IPS-18a (cell line): ENCODE data around the gene CDK5RAP2.
"Not testable (repeated sequence)": the region's sequence is repeated elsewhere in the genome, so short reads cannot be mapped to it uniquely, and the experiment has no call there.

Experiments used
- H3K27ac ChIP-seq: one replicate; pipeline ENCODE4 v1.5.1; 2013; ENCODE audit warnings: low read length
- H3K27me3 ChIP-seq: one replicate; pipeline ENCODE4 v1.6.1; 2013; ENCODE audit warnings: mild to moderate bottlenecking, low read length; ENCODE audit not compliant: control insufficient read depth, insufficient read depth
- H3K36me3 ChIP-seq: one replicate; pipeline ENCODE4 v1.6.1; 2013; ENCODE audit warnings: low read depth, low read length; ENCODE audit not compliant: control insufficient read depth
- H3K4me1 ChIP-seq: one replicate; pipeline ENCODE4 v1.6.1; 2013; ENCODE audit warnings: low read depth, low read length; ENCODE audit not compliant: control insufficient read depth
- H3K4me3 ChIP-seq: one replicate; pipeline ENCODE4 v1.5.1; 2013; ENCODE audit warnings: low read length
- H3K9ac ChIP-seq: one replicate; pipeline ENCODE4 v1.6.1; 2013; ENCODE audit warnings: mild to moderate bottlenecking, low read length, moderate library complexity
- H3K9me3 ChIP-seq: one replicate; pipeline ENCODE4 v1.6.1; 2013; ENCODE audit warnings: low read depth, low read length; ENCODE audit not compliant: control insufficient read depth

Gene CDK5RAP2

GRCh38 chr9:120561709-120562108 lies 18.3 kb downstream of the CDK5RAP2 start:
- H3K27me3 ChIP-seq = no peaks in the 10 kb centered on the region
- peaks cover 22% of the 10 kb centered on the region for H3K36me3 ChIP-seq
- H3K27ac ChIP-seq = no peak overlapping the region
- no peaks in the 10 kb centered on the region for H3K9me3 ChIP-seq
- H3K9ac ChIP-seq = no peak overlapping the region
- H3K4me3 ChIP-seq = no peak overlapping the region
- H3K4me1 ChIP-seq = no peaks in the 10 kb centered on the region

GRCh38 chr9:120559546-120559945 lies 20.4 kb downstream of the CDK5RAP2 start:
- Histone ChIP-seq H3K36me3 (peaks cover 11% of the 10 kb centered on the region), H3K4me3 (no peak overlapping the region), H3K27me3 (no peaks in the 10 kb centered on the region), H3K4me1 (no peaks in the 10 kb centered on the region), H3K9me3 (no peaks in the 10 kb centered on the region), H3K9ac (no peak overlapping the region), H3K27ac (no peak overlapping the region)

DNA sequence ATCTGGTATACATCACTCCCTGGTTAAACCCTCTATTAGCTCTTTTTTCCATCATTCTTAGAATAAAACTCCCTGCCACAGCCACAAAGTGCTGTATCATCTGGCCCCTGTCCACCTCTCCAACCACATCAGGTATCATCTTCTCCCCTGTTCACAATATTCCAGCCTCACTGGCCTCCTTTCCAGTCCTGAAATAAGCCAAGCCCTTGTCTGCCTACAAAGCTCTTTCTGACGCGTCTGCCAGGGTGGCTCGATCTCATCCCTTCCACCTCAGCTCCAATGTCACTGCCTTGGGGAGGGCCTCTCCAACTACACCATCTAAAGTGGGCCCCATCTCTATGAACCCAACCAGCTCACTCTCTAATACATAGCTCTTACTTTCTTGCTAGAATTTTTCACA lies 21.5 kb downstream of the CDK5RAP2 start:
- Histone ChIP-seq H3K27ac (no peak overlapping the region), H3K27me3 (no peaks in the 10 kb centered on the region), H3K36me3 (peaks cover 9% of the 10 kb centered on the region), H3K4me1 (no peaks in the 10 kb centered on the region), H3K9me3 (no peaks in the 10 kb centered on the region), H3K4me3 (no peak overlapping the region), H3K9ac (no peak overlapping the region)

- Histone ChIP-seq H3K4me3 (no peak overlapping the region), H3K9me3 (no peaks in the 10 kb centered on the region), H3K27ac (no peak overlapping the region), H3K4me1 (no peaks in the 10 kb centered on the region), H3K27me3 (no peaks in the 10 kb centered on the region), H3K36me3 (peaks cover 9% of the 10 kb centered on the region), H3K9ac (no peak overlapping the region)
These were observed 22.8 kb downstream of the CDK5RAP2 start for GRCh38 chr9:120557205-120557604.

- H3K36me3 ChIP-seq = peaks cover 9% of the 10 kb centered on the region
- no peak overlapping the region for H3K4me3 ChIP-seq
- no peaks in the 10 kb centered on the region for H3K9me3 ChIP-seq
- no peak overlapping the region for H3K27ac ChIP-seq
- no peaks in the 10 kb centered on the region for H3K27me3 ChIP-seq
- no peak overlapping the region for H3K9ac ChIP-seq
- H3K4me1 ChIP-seq = no peaks in the 10 kb centered on the region
These were observed 23.2 kb downstream of the CDK5RAP2 start for GRCh38 chr9:120556775-120557174.

DNA sequence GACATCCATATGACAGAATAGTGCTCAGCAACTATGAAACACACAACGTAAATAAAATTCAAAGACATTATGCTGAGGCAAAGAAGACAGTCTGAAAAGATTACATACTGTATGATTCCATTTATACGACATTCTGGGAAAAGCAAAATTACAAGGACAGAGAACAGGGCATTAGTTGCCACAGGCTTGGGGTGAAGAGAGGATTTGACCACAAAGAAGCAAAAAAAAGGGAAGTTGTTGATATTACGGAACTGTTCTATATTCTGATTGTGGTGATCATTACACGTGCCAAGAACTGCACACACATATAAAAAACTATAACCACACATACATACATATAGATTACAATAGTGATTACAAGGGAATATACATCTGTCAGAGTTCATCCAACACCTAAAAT lies 24.1 kb downstream of the CDK5RAP2 start:
- Histone ChIP-seq H3K4me1 (no peaks in the 10 kb centered on the region), H3K27me3 (no peaks in the 10 kb centered on the region), H3K9me3 (no peaks in the 10 kb centered on the region), H3K27ac (no peak overlapping the region), H3K4me3 (no peak overlapping the region), H3K36me3 (peaks cover 13% of the 10 kb centered on the region), H3K9ac (no peak overlapping the region)

DNA sequence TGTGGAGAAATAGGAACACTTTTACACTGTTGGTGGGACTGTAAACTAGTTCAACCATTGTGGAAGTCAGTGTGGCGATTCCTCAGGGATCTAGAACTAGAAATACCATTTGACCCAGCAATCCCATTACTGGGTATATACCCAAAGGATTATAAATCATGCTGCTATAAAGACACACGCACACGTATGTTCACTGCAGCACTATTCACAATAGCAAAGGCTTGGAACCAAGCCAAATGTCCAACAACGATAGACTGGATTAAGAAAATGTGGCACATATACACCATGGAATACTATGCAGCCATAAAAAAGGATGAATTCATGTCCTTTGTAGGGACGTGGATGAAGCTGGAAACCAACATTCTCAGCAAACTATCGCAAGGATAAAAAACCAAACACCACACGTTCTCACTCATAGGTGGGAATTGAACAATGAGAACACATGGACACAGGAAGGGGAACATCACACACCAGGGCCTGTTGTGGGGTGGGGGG lies 27.7 kb downstream of the CDK5RAP2 start:
- not testable (repeated sequence) for H3K9me3 ChIP-seq, H3K27ac ChIP-seq, H3K4me3 ChIP-seq, H3K4me1 ChIP-seq, H3K9ac ChIP-seq, H3K27me3 ChIP-seq
- peaks cover 41% of the 10 kb centered on the region for H3K36me3 ChIP-seq

GRCh38 chr9:120545701-120546550 lies 34.0 kb downstream of the CDK5RAP2 start:
- H3K27ac ChIP-seq = no peak overlapping the region
- H3K9ac ChIP-seq = no peak overlapping the region
- H3K4me1 ChIP-seq = no peaks in the 10 kb centered on the region
- H3K27me3 ChIP-seq = no peaks in the 10 kb centered on the region
- no peak overlapping the region for H3K4me3 ChIP-seq
- H3K9me3 ChIP-seq = no peaks in the 10 kb centered on the region
- H3K36me3 ChIP-seq = peaks cover 72% of the 10 kb centered on the region

DNA sequence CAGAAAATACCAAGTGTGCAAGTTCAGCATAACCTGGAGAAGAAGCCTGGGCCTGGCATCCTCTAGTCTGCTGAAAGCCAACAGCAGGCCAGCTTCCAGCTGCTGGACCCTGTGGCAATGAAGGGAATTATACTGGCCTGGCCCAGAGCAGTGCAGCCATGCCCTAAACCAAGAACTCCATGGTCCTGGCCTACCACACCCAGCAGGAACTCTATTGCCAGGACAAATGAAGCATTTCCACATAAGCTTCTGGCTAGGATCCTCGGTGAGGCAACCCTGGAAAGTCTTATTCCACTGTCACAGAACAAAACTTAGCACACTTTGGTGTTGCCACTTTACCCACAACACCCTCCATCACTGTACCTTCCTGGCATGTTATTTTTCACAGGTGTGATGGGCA lies 35.5 kb downstream of the CDK5RAP2 start:
- peaks cover 65% of the 10 kb centered on the region for H3K36me3 ChIP-seq
- no peak overlapping the region for H3K27ac ChIP-seq
- no peak overlapping the region for H3K9ac ChIP-seq
- H3K4me1 ChIP-seq = no peaks in the 10 kb centered on the region
- H3K27me3 ChIP-seq = no peaks in the 10 kb centered on the region
- H3K4me3 ChIP-seq = no peak overlapping the region
- H3K9me3 ChIP-seq = no peaks in the 10 kb centered on the region

GRCh38 chr9:120542701-120543490 lies 37.1 kb downstream of the CDK5RAP2 start:
- Histone ChIP-seq H3K4me1 (no peaks in the 10 kb centered on the region), H3K4me3 (no peak overlapping the region), H3K9me3 (no peaks in the 10 kb centered on the region), H3K9ac (no peak overlapping the region), H3K27me3 (no peaks in the 10 kb centered on the region), H3K27ac (no peak overlapping the region), H3K36me3 (peaks cover 67% of the 10 kb centered on the region)

- H3K27me3 ChIP-seq = no peaks in the 10 kb centered on the region
- H3K36me3 ChIP-seq = peaks cover 72% of the 10 kb centered on the region
- H3K9me3 ChIP-seq = no peaks in the 10 kb centered on the region
- H3K4me1 ChIP-seq = no peaks in the 10 kb centered on the region
- H3K9ac ChIP-seq = no peak overlapping the region
- no peak overlapping the region for H3K27ac ChIP-seq
- H3K4me3 ChIP-seq = no peak overlapping the region
These were observed 38.0 kb downstream of the CDK5RAP2 start for GRCh38 chr9:120541921-120542320.
